ENCODE results near the gene TPSB2.

DNA sequence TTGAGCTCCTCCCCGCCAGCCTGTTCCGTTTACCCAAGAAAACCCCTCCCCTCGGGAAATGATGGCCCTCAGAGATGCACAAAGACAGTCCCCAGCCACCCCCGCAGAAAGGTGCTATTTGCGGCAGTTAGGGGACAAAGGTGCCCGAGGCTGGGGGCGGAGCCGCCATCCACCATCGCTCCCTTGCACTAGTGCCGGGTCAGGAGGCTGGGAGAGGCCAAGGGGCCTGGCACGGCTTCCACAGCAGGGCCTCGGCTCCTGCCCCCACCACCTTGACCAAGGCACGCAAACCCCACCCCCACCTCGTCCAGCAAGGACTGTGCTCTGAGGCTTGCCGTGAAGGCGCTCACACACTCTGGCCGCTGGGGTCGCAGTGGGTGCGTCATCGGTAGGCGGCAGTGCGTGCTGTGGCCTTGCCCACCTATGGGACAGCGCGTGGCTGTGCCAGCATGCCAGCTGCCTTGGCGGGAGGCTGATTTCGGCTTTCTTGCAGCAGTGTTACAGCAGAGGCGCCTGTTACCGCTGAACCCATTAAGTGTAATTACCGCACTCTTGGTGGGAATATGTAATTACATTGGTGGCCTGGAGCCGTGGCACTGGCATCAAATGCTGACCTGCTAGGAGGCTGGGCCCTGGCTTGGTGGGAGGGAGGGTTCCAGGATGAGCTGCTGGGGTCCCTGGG, 36.7 kb downstream of the TPSB2 start:
- no peak for TF ChIP-seq CTCF (IDR thresholded peaks at IDR 0.05; ENCODE audit: low read depth, low read length)
- TF ChIP-seq EZH2phosphoT487 (IDR thresholded peaks at IDR 0.05; ENCODE audit: low read depth), result no peak
